ACHN (cell line): ENCODE data around the gene ARNT2.

ENCODE experiments used
- DNase-seq: peaks from one replicate; pipeline ENCODE4 v3.0.0-alpha.2; 2015
- in situ Hi-C: cut with HindIII; loops from 2 replicates; pipeline ENCODE4 v1.10.0; 2017; ENCODE audit warnings: low sequenced_read_pairs, low pct_ligation_motif_present, low pct_unique_long_range_greater_than_20kb

ARNT2 gene

GRCh38 chr15:80458580-80458979 lies 54.4 kb downstream of the ARNT2 start:
- in situ Hi-C loops: no loop called here
- DNase-seq: no peak

GRCh38 chr15:80459380-80459779 lies 55.2 kb downstream of the ARNT2 start:
- in situ Hi-C loops: no loop called here
- DNase-seq: no peak

- no peak for DNase-seq
- in situ Hi-C loops: no loop called here
Measured at GRCh38 chr15:80459818-80460217, 55.6 kb downstream of the ARNT2 start.

- DNase-seq: peak; percentile 67
- in situ Hi-C loops: no loop called here
Measured at GRCh38 chr15:80461356-80462095, 57.3 kb downstream of the ARNT2 start.

- no peak for DNase-seq
- in situ Hi-C loops: no loop called here
Measured at GRCh38 chr15:80462111-80462510, 57.9 kb downstream of the ARNT2 start.

GRCh38 chr15:80462836-80463512 lies 58.8 kb downstream of the ARNT2 start:
- DNase-seq: no peak
- in situ Hi-C loops: no loop called here

- no peak for DNase-seq
- in situ Hi-C loops: no loop called here
Measured at GRCh38 chr15:80464951-80465625, 60.9 kb downstream of the ARNT2 start.

- in situ Hi-C loops: no loop called here
- no peak for DNase-seq
Measured at GRCh38 chr15:80465626-80466005, 61.4 kb downstream of the ARNT2 start.

GRCh38 chr15:80466543-80466942 lies 62.4 kb downstream of the ARNT2 start:
- DNase-seq: no peak
- in situ Hi-C loops: no loop called here

GRCh38 chr15:80467311-80467714 lies 63.1 kb downstream of the ARNT2 start:
- DNase-seq: no peak
- in situ Hi-C loops: no loop called here

- no peak for DNase-seq
- in situ Hi-C loops: no loop called here
Measured at GRCh38 chr15:80468796-80469195, 64.6 kb downstream of the ARNT2 start.

GRCh38 chr15:80471881-80472280 lies 67.7 kb downstream of the ARNT2 start:
- no peak for DNase-seq
- in situ Hi-C loops: no loop called here

- in situ Hi-C loops: no loop called here
Measured at GRCh38 chr15:80473286-80474223, 69.4 kb downstream of the ARNT2 start.

GRCh38 chr15:80474224-80475215 lies 70.3 kb downstream of the ARNT2 start:
- in situ Hi-C loops: no loop called here
- no peak for DNase-seq

More at GRCh38 chr15:80473286-80474223, 69.4 kb downstream of the ARNT2 start:
- DNase-seq: no peak

GRCh38 chr15:80475572-80475971 lies 71.4 kb downstream of the ARNT2 start:
- in situ Hi-C loops: no loop called here
- no peak for DNase-seq

GRCh38 chr15:80476036-80476435 lies 71.9 kb downstream of the ARNT2 start:
- in situ Hi-C loops: no loop called here
- no peak for DNase-seq

- DNase-seq: no peak
- in situ Hi-C loops: no loop called here
Measured at GRCh38 chr15:80478075-80478474, 73.9 kb downstream of the ARNT2 start.

GRCh38 chr15:80479191-80479590 lies 75.0 kb downstream of the ARNT2 start:
- in situ Hi-C loops: no loop called here
- DNase-seq: no peak
